Lung (tissue), 13 donors: ENCODE results near the gene ATM. TPM values are rescaled to one million over a fixed set of nuclear protein-coding genes. Genes with fewer than 3 reads are reported as not detected.
"Not testable (repeated sequence)": the region's sequence is repeated elsewhere in the genome, so short reads cannot be mapped to it uniquely, and the experiment has no call there.

Experiments used
- ATAC-seq: fragments of 200-7000 bp; cut with Tn5 transposase; one replicate; pipeline ENCODE4 v1.9.1; 2020; ENCODE audit warnings: moderate number of reproducible peaks; ENCODE audit not compliant: insufficient read depth, low FRiP score
- DNase-seq, 3 donors: peaks; one replicate each; pipeline ENCODE4 v3.0.0-alpha.2; 2013 to 2017
- H3K27ac ChIP-seq, 2 donors: one replicate each; pipeline ENCODE4 v1.5.1; 2013; ENCODE audit warnings: mild to moderate bottlenecking in 2 of 2, moderate library complexity in 2 of 2, control low read depth in 1 of 2, inconsistent platforms in 1 of 2, low read depth in 1 of 2, low read length in 1 of 2
- H3K27me3 ChIP-seq, 3 donors: one replicate each; pipeline ENCODE4 v1.5.1; 2013; ENCODE audit warnings: low read length in 2 of 3; ENCODE audit not compliant: control insufficient read depth in 3 of 3, insufficient read depth in 3 of 3
- H3K36me3 ChIP-seq, 4 donors: one replicate each; pipeline ENCODE4 v1.5.1; 2013; ENCODE audit warnings: low read length in 4 of 4, mild to moderate bottlenecking in 1 of 4, moderate library complexity in 1 of 4; ENCODE audit not compliant: control insufficient read depth in 4 of 4, insufficient read depth in 4 of 4
- H3K4me1 ChIP-seq, 5 donors: one replicate each; pipeline ENCODE4 v1.5.1; 2013; ENCODE audit warnings: low read length in 5 of 5, mild to moderate bottlenecking in 2 of 5, moderate library complexity in 1 of 5; ENCODE audit not compliant: control insufficient read depth in 5 of 5, insufficient read depth in 5 of 5
- H3K4me3 ChIP-seq: one replicate; pipeline ENCODE4 v1.5.1; 2013; ENCODE audit warnings: mild to moderate bottlenecking, control low read depth, moderate library complexity
- H3K9ac ChIP-seq, 2 donors: one replicate each; pipeline ENCODE4 v1.5.1; 2013; ENCODE audit warnings: low read length in 2 of 2, control low read depth in 1 of 2; ENCODE audit not compliant: insufficient read depth in 1 of 2
- H3K9me3 ChIP-seq, 4 donors: one replicate each; pipeline ENCODE4 v1.5.1; 2013; ENCODE audit warnings: low read length in 3 of 4, mild to moderate bottlenecking in 1 of 4, moderate library complexity in 1 of 4; ENCODE audit not compliant: control insufficient read depth in 4 of 4, insufficient read depth in 3 of 4
- CTCF ChIP-seq: IDR thresholded peaks from 2 replicates; pipeline ENCODE4 v1.5.1; 2012; ENCODE audit warnings: mild to moderate bottlenecking; ENCODE audit errors: control extremely low read depth, extremely low read depth
- WGBS, 2 donors: extraction: QIAGEN DNeasy Blood & Tissue Kit; methylation state at CpG; one replicate each; pipeline ENCODE4 v1.1.7; 2013; 5-methylcytosine and 5-hydroxymethylcytosine counted together
- polyA plus RNA-seq, 2 donors: library from polyadenylated mRNA; stranded (reverse); fragments of 200-250 nt; gene quantifications; one replicate each; pipeline ENCODE4 v1.2.1, GENCODE V29; 2013
- small RNA-seq: library from RNA; depleted of rRNA; stranded (forward); fragments of <200 nt; gene quantifications from one replicate; pipeline ENCODE3, GENCODE V24; 2014; ENCODE audit warnings: low replicate concordance
- total RNA-seq, 2 donors: library from RNA; depleted of rRNA in 1 of 2; stranded (reverse); fragments of >200 nt in 1 of 2; gene quantifications; one replicate each; pipeline ENCODE4 v1.2.1, GENCODE V29; 2014 to 2021
- donor health status: control.
- donor health status: control.
- donor health status: Bipolar disorder and iron deficiency.
- donor health status: healthy.
- donor health status: DM: yes; HTN: yes; CAD: no.

ATM gene
- total and polyA plus RNA-seq, 4 donors, result 14.9 to 165 (median 29.9) TPM

- Histone ChIP-seq H3K4me1 (no peaks in the 10 kb centered on the region), H3K9ac (no peak overlapping the region), H3K27ac (no peak overlapping the region), H3K27me3 (no peaks in the 10 kb centered on the region), H3K9me3 (peaks cover 0 to 3% (median 1%) of the 10 kb centered on the region in 4 donors), H3K4me3 (no peak overlapping the region), H3K36me3 (no peaks in the 10 kb centered on the region)
- ATAC-seq, result no peak
- no peak for DNase-seq
- no peak for TF ChIP-seq CTCF
These were observed 192.1 kb downstream of the ATM start for GRCh38 chr11:108414958-108415357.

GRCh38 chr11:108417551-108417950, 194.7 kb downstream of the ATM start:
- H3K4me1 ChIP-seq, H3K36me3 ChIP-seq, H3K4me3 ChIP-seq, H3K27me3 ChIP-seq, DNase-seq, H3K9me3 ChIP-seq, H3K9ac ChIP-seq, ATAC-seq, H3K27ac ChIP-seq: not testable (repeated sequence)
- 78 to 82% methylated on average over 2 of the region's 2 CpGs for WGBS, 2 donors

Small RNA genes within 50 kb of the gene (small RNA-seq; reads per million reads assigned to genes)
- gene RF00019, result not detected

Other genes starting within 250 kb of the ATM start
- 10 to 100 TPM; 36.2 to 53.6 TPM for gene CUL5, start 214.2 kb upstream of the ATM start, total RNA-seq
- gene CUL5, start 214.2 kb upstream of the ATM start, polyA plus RNA-seq, result 1 to 10 TPM; 5.4 to 8.2 TPM
- gene ACAT1, start 101.5 kb upstream of the ATM start, total RNA-seq, result 10 to 100 TPM; 47.6 to 57.6 TPM
- 10 to 100 TPM; 47.8 to 88.0 TPM for gene ACAT1, start 101.5 kb upstream of the ATM start, polyA plus RNA-seq
- gene NPAT, start 429 bp upstream of the ATM start, total RNA-seq, result 10 to 100 TPM; 10.9 to 26.2 TPM
- gene NPAT, start 429 bp upstream of the ATM start, polyA plus RNA-seq, result 1 to 10 TPM; 2.4 to 4.1 TPM
- 1 to 10 TPM in 1 of 2 donors, under 1 TPM in 1; 0.49 to 3.3 TPM for gene C11orf65, start 244.5 kb downstream of the ATM start, total RNA-seq
- gene C11orf65, start 244.5 kb downstream of the ATM start, polyA plus RNA-seq, result under 1 TPM; 0.33 to 0.49 TPM